ENCODE data around the gene FXYD6. TPM values are rescaled to one million over a fixed set of nuclear protein-coding genes. Genes with fewer than 3 reads are reported as not detected.

Gene FXYD6
- polyA plus RNA-seq, 4 donors, result 0.67 to 58.4 (median 22.6) TPM

- Histone ChIP-seq H3K9me3 (ENCODE audit: control insufficient read depth in 2 of 2, insufficient read depth in 1 of 2, low read depth in 1 of 2, low read length in 1 of 2) (no peaks in the 10 kb centered on the region), H3K4me3 (ENCODE audit: low read depth in 1 of 3, low read length in 3 of 3) (no peak overlapping the region), H3K27ac (ENCODE audit: low read depth in 1 of 3, low read length in 2 of 3) (no peak overlapping the region), H3K4me1 (ENCODE audit: control insufficient read depth in 3 of 3, insufficient read depth in 2 of 3, low read depth in 1 of 3, low read length in 2 of 3) (peaks cover 0 to 12% (median 0%) of the 10 kb centered on the region in 3 donors), H3K27me3 (ENCODE audit: control insufficient read depth in 3 of 3, insufficient read depth in 3 of 3, low read length in 3 of 3) (no peaks in the 10 kb centered on the region), H3K36me3 (ENCODE audit: control insufficient read depth in 3 of 3, insufficient read depth in 2 of 3, low read depth in 1 of 3, low read length in 3 of 3) (no peaks in the 10 kb centered on the region)
- DNase-seq (no peak), FAIRE-seq (no peak)
- WGBS, 3 donors, result 96 to 100% (median 96%) methylated on average over 2 of the region's 2 CpGs
Measured at GRCh38 chr11:117921456-117921855, 45.0 kb upstream of the FXYD6 start.

- DNase-seq, result peak in 1 of 2 donors; percentile 69
- peaks cover 0 to 27% (median 1%) of the 10 kb centered on the region in 3 donors for H3K4me1 ChIP-seq (ENCODE audit: control insufficient read depth in 3 of 3, insufficient read depth in 2 of 3, low read depth in 1 of 3, low read length in 2 of 3)
- WGBS, 3 donors, result 55 to 67% (median 61%) methylated on average over 4 of the region's 4 CpGs
- H3K9me3 ChIP-seq (ENCODE audit: control insufficient read depth in 2 of 2, insufficient read depth in 1 of 2, low read depth in 1 of 2, low read length in 1 of 2), result no peaks in the 10 kb centered on the region
- no peak for FAIRE-seq
- peak overlapping the region in 1 of 3 donors; percentile 52 for H3K27ac ChIP-seq (ENCODE audit: low read depth in 1 of 3, low read length in 2 of 3)
- no peak overlapping the region for H3K4me3 ChIP-seq (ENCODE audit: low read depth in 1 of 3, low read length in 3 of 3)
- peaks cover 0 to 2% (median 0%) of the 10 kb centered on the region in 3 donors for H3K36me3 ChIP-seq (ENCODE audit: control insufficient read depth in 3 of 3, insufficient read depth in 2 of 3, low read depth in 1 of 3, low read length in 3 of 3)
- H3K27me3 ChIP-seq (ENCODE audit: control insufficient read depth in 3 of 3, insufficient read depth in 3 of 3, low read length in 3 of 3), result no peaks in the 10 kb centered on the region
Measured at GRCh38 chr11:117919781-117920221, 43.3 kb upstream of the FXYD6 start.

- Histone ChIP-seq H3K27me3 (ENCODE audit: control insufficient read depth in 3 of 3, insufficient read depth in 3 of 3, low read length in 3 of 3) (no peaks in the 10 kb centered on the region), H3K4me3 (ENCODE audit: low read depth in 1 of 3, low read length in 3 of 3) (no peak overlapping the region), H3K4me1 (ENCODE audit: control insufficient read depth in 3 of 3, insufficient read depth in 2 of 3, low read depth in 1 of 3, low read length in 2 of 3) (peaks cover 0 to 31% (median 1%) of the 10 kb centered on the region in 3 donors), H3K9me3 (ENCODE audit: control insufficient read depth in 2 of 2, insufficient read depth in 1 of 2, low read depth in 1 of 2, low read length in 1 of 2) (no peaks in the 10 kb centered on the region), H3K27ac (ENCODE audit: low read depth in 1 of 3, low read length in 2 of 3) (peak overlapping the region in 1 of 3 donors; percentile 52), H3K36me3 (ENCODE audit: control insufficient read depth in 3 of 3, insufficient read depth in 2 of 3, low read depth in 1 of 3, low read length in 3 of 3) (peaks cover 0 to 2% (median 0%) of the 10 kb centered on the region in 3 donors)
- no peak for FAIRE-seq
- WGBS, 3 donors, result 4 to 35% (median 13%) methylated on average over 4 of the region's 4 CpGs
- DNase-seq, result no peak
Measured at GRCh38 chr11:117919341-117919740, 42.9 kb upstream of the FXYD6 start.

GRCh38 chr11:117918366-117919255 lies 42.2 kb upstream of the FXYD6 start:
- Histone ChIP-seq H3K36me3 (ENCODE audit: control insufficient read depth in 3 of 3, insufficient read depth in 2 of 3, low read depth in 1 of 3, low read length in 3 of 3) (peaks cover 0 to 2% (median 0%) of the 10 kb centered on the region in 3 donors), H3K9me3 (ENCODE audit: control insufficient read depth in 2 of 2, insufficient read depth in 1 of 2, low read depth in 1 of 2, low read length in 1 of 2) (no peaks in the 10 kb centered on the region), H3K27ac (ENCODE audit: low read depth in 1 of 3, low read length in 2 of 3) (no peak overlapping the region), H3K4me1 (ENCODE audit: control insufficient read depth in 3 of 3, insufficient read depth in 2 of 3, low read depth in 1 of 3, low read length in 2 of 3) (peaks cover 0 to 38% (median 1%) of the 10 kb centered on the region in 3 donors), H3K4me3 (ENCODE audit: low read depth in 1 of 3, low read length in 3 of 3) (no peak overlapping the region), H3K27me3 (ENCODE audit: control insufficient read depth in 3 of 3, insufficient read depth in 3 of 3, low read length in 3 of 3) (no peaks in the 10 kb centered on the region)
- FAIRE-seq (no peak), DNase-seq (no peak)
- 86 to 93% (median 90%) methylated on average over 17 of the region's 17 CpGs for WGBS, 3 donors

- FAIRE-seq (no peak), DNase-seq (no peak)
- H3K9me3 ChIP-seq (ENCODE audit: control insufficient read depth in 2 of 2, insufficient read depth in 1 of 2, low read depth in 1 of 2, low read length in 1 of 2), result no peaks in the 10 kb centered on the region
- no peaks in the 10 kb centered on the region for H3K27me3 ChIP-seq (ENCODE audit: control insufficient read depth in 3 of 3, insufficient read depth in 3 of 3, low read length in 3 of 3)
- H3K36me3 ChIP-seq (ENCODE audit: control insufficient read depth in 3 of 3, insufficient read depth in 2 of 3, low read depth in 1 of 3, low read length in 3 of 3), result peaks cover 0 to 2% (median 0%) of the 10 kb centered on the region in 3 donors
- H3K4me1 ChIP-seq (ENCODE audit: control insufficient read depth in 3 of 3, insufficient read depth in 2 of 3, low read depth in 1 of 3, low read length in 2 of 3), result peaks cover 0 to 42% (median 1%) of the 10 kb centered on the region in 3 donors
- no peak overlapping the region for H3K4me3 ChIP-seq (ENCODE audit: low read depth in 1 of 3, low read length in 3 of 3)
- WGBS, 3 donors, result 90 to 95% (median 93%) methylated on average over 5 of the region's 5 CpGs
- H3K27ac ChIP-seq (ENCODE audit: low read depth in 1 of 3, low read length in 2 of 3), result no peak overlapping the region
Measured at GRCh38 chr11:117917591-117918151, 41.2 kb upstream of the FXYD6 start.

GRCh38 chr11:117916956-117917355 lies 40.5 kb upstream of the FXYD6 start:
- Histone ChIP-seq H3K4me3 (ENCODE audit: low read depth in 1 of 3, low read length in 3 of 3) (no peak overlapping the region), H3K9me3 (ENCODE audit: control insufficient read depth in 2 of 2, insufficient read depth in 1 of 2, low read depth in 1 of 2, low read length in 1 of 2) (no peaks in the 10 kb centered on the region), H3K4me1 (ENCODE audit: control insufficient read depth in 3 of 3, insufficient read depth in 2 of 3, low read depth in 1 of 3, low read length in 2 of 3) (peaks cover 0 to 42% (median 1%) of the 10 kb centered on the region in 3 donors), H3K36me3 (ENCODE audit: control insufficient read depth in 3 of 3, insufficient read depth in 2 of 3, low read depth in 1 of 3, low read length in 3 of 3) (peaks cover 0 to 2% (median 0%) of the 10 kb centered on the region in 3 donors), H3K27me3 (ENCODE audit: control insufficient read depth in 3 of 3, insufficient read depth in 3 of 3, low read length in 3 of 3) (no peaks in the 10 kb centered on the region), H3K27ac (ENCODE audit: low read depth in 1 of 3, low read length in 2 of 3) (no peak overlapping the region)
- FAIRE-seq, result no peak
- 89 to 95% (median 92%) methylated on average over 11 of the region's 11 CpGs for WGBS, 3 donors
- DNase-seq, result no peak

GRCh38 chr11:117915672-117916235 lies 39.3 kb upstream of the FXYD6 start:
- 78 to 83% (median 82%) methylated on average over 9 of the region's 9 CpGs for WGBS, 3 donors
- Histone ChIP-seq H3K4me1 (ENCODE audit: control insufficient read depth in 3 of 3, insufficient read depth in 2 of 3, low read depth in 1 of 3, low read length in 2 of 3) (peaks cover 0 to 54% (median 1%) of the 10 kb centered on the region in 3 donors), H3K4me3 (ENCODE audit: low read depth in 1 of 3, low read length in 3 of 3) (no peak overlapping the region), H3K9me3 (ENCODE audit: control insufficient read depth in 2 of 2, insufficient read depth in 1 of 2, low read depth in 1 of 2, low read length in 1 of 2) (no peaks in the 10 kb centered on the region), H3K27ac (ENCODE audit: low read depth in 1 of 3, low read length in 2 of 3) (peak overlapping the region in 1 of 3 donors; percentile 56), H3K36me3 (ENCODE audit: control insufficient read depth in 3 of 3, insufficient read depth in 2 of 3, low read depth in 1 of 3, low read length in 3 of 3) (peaks cover 0 to 2% (median 0%) of the 10 kb centered on the region in 3 donors), H3K27me3 (ENCODE audit: control insufficient read depth in 3 of 3, insufficient read depth in 3 of 3, low read length in 3 of 3) (no peaks in the 10 kb centered on the region)
- no peak for FAIRE-seq
- DNase-seq, result no peak

- Histone ChIP-seq H3K27ac (ENCODE audit: low read depth in 1 of 3, low read length in 2 of 3) (peak overlapping the region in 1 of 3 donors; percentile 56), H3K9me3 (ENCODE audit: control insufficient read depth in 2 of 2, insufficient read depth in 1 of 2, low read depth in 1 of 2, low read length in 1 of 2) (no peaks in the 10 kb centered on the region), H3K27me3 (ENCODE audit: control insufficient read depth in 3 of 3, insufficient read depth in 3 of 3, low read length in 3 of 3) (no peaks in the 10 kb centered on the region), H3K4me1 (ENCODE audit: control insufficient read depth in 3 of 3, insufficient read depth in 2 of 3, low read depth in 1 of 3, low read length in 2 of 3) (peaks cover 0 to 59% (median 1%) of the 10 kb centered on the region in 3 donors), H3K36me3 (ENCODE audit: control insufficient read depth in 3 of 3, insufficient read depth in 2 of 3, low read depth in 1 of 3, low read length in 3 of 3) (peaks cover 0 to 2% (median 0%) of the 10 kb centered on the region in 3 donors), H3K4me3 (ENCODE audit: low read depth in 1 of 3, low read length in 3 of 3) (no peak overlapping the region)
- WGBS, 3 donors, result 17 to 46% (median 42%) methylated on average over 10 of the region's 10 CpGs
- DNase-seq (peak; percentile 49 to 78), FAIRE-seq (no peak)
Measured at GRCh38 chr11:117914991-117915618, 38.6 kb upstream of the FXYD6 start.

All from small intestine (tissue), 7 donors.